Activated CD4-positive, alpha-beta T cell treated with anti-CD3 and anti-CD28 coated beads, Interleukin-2, amount 10 ng/mL, durations not matched to agents 24 days and 14 days (primary cell): ENCODE measurements around the gene ZNF630. TPM values are rescaled to one million over a fixed set of nuclear protein-coding genes. Genes with fewer than 3 reads are reported as not detected.
"Not testable (repeated sequence)": the region's sequence is repeated elsewhere in the genome, so short reads cannot be mapped to it uniquely, and the experiment has no call there.

Experiments used
- DNase-seq: peaks from one replicate; pipeline ENCODE4 v3.0.0; 2022
- H3K27ac Mint-ChIP-seq: one replicate; pipeline ENCODE4 v1.8.0; 2022; ENCODE audit warnings: mild to moderate bottlenecking, mixed read lengths
- H3K27me3 Mint-ChIP-seq: one replicate; pipeline ENCODE4 v1.8.0; 2022; ENCODE audit warnings: mixed read lengths
- H3K36me3 Mint-ChIP-seq: one replicate; pipeline ENCODE4 v1.8.0; 2022; ENCODE audit warnings: low read depth, mild to moderate bottlenecking, mixed read lengths
- H3K4me1 Mint-ChIP-seq: one replicate; pipeline ENCODE4 v1.8.0; 2021; ENCODE audit warnings: mixed read lengths
- H3K4me3 Mint-ChIP-seq: one replicate; pipeline ENCODE4 v1.8.0; 2022; ENCODE audit warnings: mild to moderate bottlenecking, moderate library complexity, mixed read lengths
- H3K9me3 Mint-ChIP-seq: one replicate; pipeline ENCODE4 v1.8.0; 2021; ENCODE audit warnings: mixed read lengths
- intact Hi-C: fragments of 100-400 bp; cut with micrococcal nuclease; formaldehyde crosslinking; loops from one replicate; pipeline ENCODE4 v1.15.1; 2023
- total RNA-seq: library from RNA; stranded (reverse); gene quantifications from 2 replicates; pipeline ENCODE4 v1.2.3, GENCODE V29; 2022

Gene ZNF630
- total RNA-seq, 1 donor from 2014 or later: 0.19 TPM

GRCh38 chrX:48021026-48021900 is 50.2 kb downstream of the ZNF630 start:
- intact Hi-C loops: loop anchor here (10.0 kb wide), 1 partner anchor 526 kb away; no protein-coding TSS in a partner anchor
- no peaks in the 10 kb centered on the region for H3K27me3 Mint-ChIP-seq
- peak overlapping the region; percentile 94 for H3K4me3 Mint-ChIP-seq
- H3K4me1 Mint-ChIP-seq: peaks cover 16% of the 10 kb centered on the region
- peak overlapping the region; percentile 98 for H3K27ac Mint-ChIP-seq
- DNase-seq: peak; percentile 89
- H3K9me3 Mint-ChIP-seq: no peaks in the 10 kb centered on the region
- H3K36me3 Mint-ChIP-seq: no peaks in the 10 kb centered on the region

DNA sequence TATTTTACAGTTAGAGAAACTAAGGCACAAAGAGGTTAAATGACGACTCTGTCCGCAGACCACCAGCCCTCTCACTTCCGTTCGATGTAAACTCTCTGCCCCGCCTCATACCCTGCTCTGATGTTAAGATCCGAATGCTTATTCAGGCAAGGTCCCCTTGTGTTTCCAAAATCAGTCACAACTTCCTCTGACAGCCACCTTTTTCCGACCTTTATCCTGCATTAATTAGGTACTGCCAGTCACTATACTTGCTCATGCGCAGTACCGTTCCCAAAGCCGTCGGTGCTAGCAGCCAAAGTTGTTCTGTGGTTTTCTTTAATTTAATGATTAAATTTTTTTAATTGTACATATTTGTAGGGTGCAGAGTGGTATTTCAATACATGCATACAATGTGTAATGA is 51.0 kb downstream of the ZNF630 start:
- intact Hi-C loops: loop anchor here (10.0 kb wide), 1 partner anchor 526 kb away; no protein-coding TSS in a partner anchor
- H3K36me3 Mint-ChIP-seq, H3K27me3 Mint-ChIP-seq, H3K9me3 Mint-ChIP-seq: not testable (repeated sequence)
- DNase-seq: peak; percentile 64
- Mint-ChIP-seq H3K4me3 (peak overlapping the region; percentile 39), H3K4me1 (peaks cover 12% of the 10 kb centered on the region), H3K27ac (peak overlapping the region; percentile 74)

GRCh38 chrX:48019892-48020291 is 51.5 kb downstream of the ZNF630 start:
- H3K4me1 Mint-ChIP-seq: peaks cover 12% of the 10 kb centered on the region
- not testable (repeated sequence) for H3K27me3 Mint-ChIP-seq, H3K9me3 Mint-ChIP-seq

DNA sequence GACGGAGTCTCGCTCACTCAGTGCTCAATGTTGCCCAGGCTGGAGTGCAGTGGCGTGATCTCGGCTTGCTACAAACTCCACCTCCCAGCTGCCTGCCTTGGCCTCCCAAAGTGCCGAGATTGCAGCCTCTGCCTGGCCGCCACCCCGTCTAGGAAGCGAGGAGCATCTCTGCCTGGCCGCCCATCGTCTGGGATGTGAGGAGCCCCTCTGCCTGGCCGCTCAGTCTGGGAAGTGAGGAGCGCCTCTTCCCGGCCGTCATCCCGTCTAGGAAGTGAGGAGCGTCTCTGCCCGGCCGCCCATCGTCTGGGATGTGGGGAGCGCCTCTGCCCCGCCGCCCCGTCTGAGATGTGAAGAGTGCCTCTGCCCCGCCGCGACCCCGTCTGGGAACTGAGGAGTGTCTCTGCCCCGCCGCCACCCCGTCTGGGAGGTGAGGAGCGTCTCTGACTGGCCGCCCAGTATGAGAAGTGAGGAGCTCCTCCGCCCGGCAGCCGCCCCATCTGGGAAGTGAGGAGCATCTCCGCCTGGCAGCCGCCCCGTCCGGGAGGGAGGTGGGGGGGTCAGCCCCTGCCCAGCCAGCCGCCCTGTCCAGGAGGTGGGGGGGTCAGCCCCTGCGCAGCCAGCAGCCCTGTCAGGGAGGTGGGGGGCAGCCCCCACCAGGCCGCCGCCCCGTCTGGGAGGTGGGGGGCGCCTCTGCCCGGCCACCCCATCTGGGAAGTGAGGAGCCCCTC is 54.7 kb downstream of the ZNF630 start:
- H3K9me3 Mint-ChIP-seq, H3K36me3 Mint-ChIP-seq, H3K27me3 Mint-ChIP-seq, intact Hi-C loops, H3K4me3 Mint-ChIP-seq, DNase-seq, H3K27ac Mint-ChIP-seq: not testable (repeated sequence)
- peaks cover 11% of the 10 kb centered on the region for H3K4me1 Mint-ChIP-seq

More at GRCh38 chrX:48019892-48020291, 51.5 kb downstream of the ZNF630 start:
- not testable (repeated sequence) for H3K36me3 Mint-ChIP-seq, H3K4me3 Mint-ChIP-seq, H3K27ac Mint-ChIP-seq, DNase-seq
- intact Hi-C loops: loop anchor here (10.0 kb wide), 1 partner anchor 525 kb away; no protein-coding TSS in a partner anchor

GRCh38 chrX:48009445-48009960 is 61.9 kb downstream of the ZNF630 start:
- H3K9me3 Mint-ChIP-seq: not testable (repeated sequence)

More at GRCh38 chrX:48009445-48009960, 61.9 kb downstream of the ZNF630 start:
- H3K27me3 Mint-ChIP-seq, H3K36me3 Mint-ChIP-seq, H3K27ac Mint-ChIP-seq, H3K4me1 Mint-ChIP-seq, DNase-seq, H3K4me3 Mint-ChIP-seq, intact Hi-C loops: not testable (repeated sequence)

Other genes with a start within 250 kb of the ZNF630 start
- gene ZNF81, start 234.7 kb downstream of the ZNF630 start, total RNA-seq: 4.0 and 9.0 TPM in 2 replicates
- gene ZNF182, start 67.7 kb downstream of the ZNF630 start, total RNA-seq: 5.6 and 5.7 TPM in 2 replicates
- gene SPACA5, start 64.7 kb downstream of the ZNF630 start, total RNA-seq: not detected in 2 replicates
- not detected in 2 replicates for gene SPACA5B, start 59.0 kb upstream of the ZNF630 start, total RNA-seq
- gene SSX5, start 125.2 kb upstream of the ZNF630 start, total RNA-seq: not detected in 2 replicates
- gene SSX1, start 183.8 kb upstream of the ZNF630 start, total RNA-seq: not detected in 2 replicates